ENCODE data around the gene GALNT3.
A peak's percentile ranks its signal among the peaks of the same experiment; 100 is the strongest.

Gene GALNT3

GRCh38 chr2:165778653-165779451 lies 15.2 kb downstream of the GALNT3 start:
- TF ChIP-seq CTCF (IDR thresholded peaks at IDR 0.05; ENCODE audit: control insufficient read depth, extremely low read depth, insufficient read depth): peak; percentile 64
- peak overlapping the region; percentile 28 for H3K4me3 ChIP-seq (ENCODE audit: low read depth, low read length)
- no peak for DNase-seq (ENCODE audit: low read depth)

GRCh38 chr2:165778187-165778556 lies 15.9 kb downstream of the GALNT3 start:
- no peak for TF ChIP-seq CTCF (IDR thresholded peaks at IDR 0.05; ENCODE audit: control insufficient read depth, extremely low read depth, insufficient read depth)
- H3K4me3 ChIP-seq (ENCODE audit: low read depth, low read length): peak overlapping the region; percentile 28
- DNase-seq (ENCODE audit: low read depth): no peak

- no peak for TF ChIP-seq CTCF (IDR thresholded peaks at IDR 0.05; ENCODE audit: control insufficient read depth, extremely low read depth, insufficient read depth)
- peak overlapping the region; percentile 28 for H3K4me3 ChIP-seq (ENCODE audit: low read depth, low read length)
- DNase-seq (ENCODE audit: low read depth): peak; percentile 73
These were observed 16.4 kb downstream of the GALNT3 start for GRCh38 chr2:165777522-165778186.

- no peak for TF ChIP-seq CTCF (IDR thresholded peaks at IDR 0.05; ENCODE audit: control insufficient read depth, extremely low read depth, insufficient read depth)
- DNase-seq (ENCODE audit: low read depth): no peak
- no peak overlapping the region for H3K4me3 ChIP-seq (ENCODE audit: low read depth, low read length)
These were observed 17.3 kb downstream of the GALNT3 start for GRCh38 chr2:165776796-165777195.

DNA sequence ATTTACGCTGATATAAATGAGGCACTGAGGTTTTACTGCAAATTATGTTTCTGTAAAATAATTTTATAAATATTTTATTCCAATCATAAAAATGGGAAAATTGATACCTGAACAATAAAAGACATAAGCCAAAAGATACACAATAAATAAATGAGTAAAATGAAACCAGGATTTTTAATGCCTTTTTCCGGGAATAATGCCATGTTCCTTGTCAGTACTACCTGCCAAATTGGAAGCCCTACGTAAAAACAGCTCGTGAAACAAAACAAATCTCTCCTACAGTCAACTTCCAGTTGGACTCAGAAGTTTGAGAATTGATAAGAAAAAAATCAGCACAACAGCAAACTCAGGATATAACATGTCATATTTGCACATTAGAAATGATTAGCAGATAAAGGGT lies 18.0 kb downstream of the GALNT3 start:
- peak overlapping the region; percentile 15; the same call in 1 of the 2 replicates for H3K4me3 ChIP-seq (ENCODE audit: low read depth, low read length)
- peak; percentile 92 for DNase-seq (ENCODE audit: low read depth)
- TF ChIP-seq CTCF (IDR thresholded peaks at IDR 0.05; ENCODE audit: control insufficient read depth, extremely low read depth, insufficient read depth): no peak

- no peak overlapping the region for H3K4me3 ChIP-seq (ENCODE audit: low read depth, low read length)
- TF ChIP-seq CTCF (IDR thresholded peaks at IDR 0.05; ENCODE audit: control insufficient read depth, extremely low read depth, insufficient read depth): no peak
- no peak for DNase-seq (ENCODE audit: low read depth)
These were observed 20.4 kb downstream of the GALNT3 start for GRCh38 chr2:165773684-165774083.
